Measurements from ENCODE around the gene KCNMA1. TPM values are rescaled to one million over a fixed set of nuclear protein-coding genes. Genes with fewer than 3 reads are reported as not detected.

The KCNMA1 gene
- total RNA-seq, 1 experiment from 2014 or later: 0.45 TPM

GRCh38 chr10:77259171-77259874, 378.3 kb downstream of the KCNMA1 start:
- DNase-seq: no peak
- Mint-ChIP-seq H3K4me3 (ENCODE audit: low read depth, unreplicated experiment) (no peak overlapping the region), H3K9me3 (ENCODE audit: low read depth, unreplicated experiment) (peaks cover 5% of the 10 kb centered on the region), H3K27me3 (ENCODE audit: unreplicated experiment) (peaks cover 26% of the 10 kb centered on the region), H3K4me1 (ENCODE audit: low read depth, unreplicated experiment) (peaks cover 6% of the 10 kb centered on the region), H3K36me3 (ENCODE audit: insufficient read depth, unreplicated experiment) (no peaks in the 10 kb centered on the region), H3K27ac (ENCODE audit: unreplicated experiment) (no peak overlapping the region)
- TF ChIP-seq CTCF (IDR thresholded peaks at IDR 0.05; ENCODE audit: unreplicated experiment): no peak
- CTCF ChIA-PET: no interaction called here
- BruUV-seq (replicated peaks): no TSS peak
- intact Hi-C loops (cut with micrococcal nuclease; ENCODE audit: unreplicated experiment): loop anchor here (10.0 kb wide), 2 partner anchors 245 to 495 kb away; no protein-coding TSS in a partner anchor

- Mint-ChIP-seq H3K36me3 (ENCODE audit: insufficient read depth, unreplicated experiment) (no peaks in the 10 kb centered on the region), H3K4me3 (ENCODE audit: low read depth, unreplicated experiment) (no peak overlapping the region), H3K27me3 (ENCODE audit: unreplicated experiment) (peaks cover 7% of the 10 kb centered on the region), H3K9me3 (ENCODE audit: low read depth, unreplicated experiment) (peaks cover 5% of the 10 kb centered on the region), H3K4me1 (ENCODE audit: low read depth, unreplicated experiment) (no peaks in the 10 kb centered on the region), H3K27ac (ENCODE audit: unreplicated experiment) (no peak overlapping the region)
- intact Hi-C loops (cut with micrococcal nuclease; ENCODE audit: unreplicated experiment): loop anchor here (10.0 kb wide), 2 partner anchors 248 to 498 kb away; no protein-coding TSS in a partner anchor
- TF ChIP-seq CTCF (IDR thresholded peaks at IDR 0.05; ENCODE audit: unreplicated experiment): no peak
- CTCF ChIA-PET: interaction anchor here (0.7 kb wide), 1 partner anchor 73 kb away, joined by 6 read pairs; no protein-coding TSS in a partner anchor
- DNase-seq: no peak
- no TSS peak for BruUV-seq (replicated peaks)
These were observed 381.3 kb downstream of the KCNMA1 start for GRCh38 chr10:77256346-77256745.

- peaks cover 17% of the 10 kb centered on the region for H3K27me3 Mint-ChIP-seq (ENCODE audit: unreplicated experiment)
- DNase-seq: no peak
- no peak for TF ChIP-seq CTCF (IDR thresholded peaks at IDR 0.05; ENCODE audit: unreplicated experiment)
- H3K4me1 Mint-ChIP-seq (ENCODE audit: low read depth, unreplicated experiment): no peaks in the 10 kb centered on the region
- intact Hi-C loops (cut with micrococcal nuclease; ENCODE audit: unreplicated experiment): loop anchor here (5.0 to 10.0 kb wide), 3 partner anchors 139 to 501 kb away; no protein-coding TSS in a partner anchor
- CTCF ChIA-PET: interaction anchor here (0.8 kb wide), 1 partner anchor 88 kb away, joined by 3 read pairs; no protein-coding TSS in a partner anchor
- H3K4me3 Mint-ChIP-seq (ENCODE audit: low read depth, unreplicated experiment): no peak overlapping the region
- peaks cover 5% of the 10 kb centered on the region for H3K9me3 Mint-ChIP-seq (ENCODE audit: low read depth, unreplicated experiment)
- no TSS peak for BruUV-seq (replicated peaks)
- no peak overlapping the region for H3K27ac Mint-ChIP-seq (ENCODE audit: unreplicated experiment)
- H3K36me3 Mint-ChIP-seq (ENCODE audit: insufficient read depth, unreplicated experiment): no peaks in the 10 kb centered on the region
These were observed 384.0 kb downstream of the KCNMA1 start for GRCh38 chr10:77253556-77254064.

DNA sequence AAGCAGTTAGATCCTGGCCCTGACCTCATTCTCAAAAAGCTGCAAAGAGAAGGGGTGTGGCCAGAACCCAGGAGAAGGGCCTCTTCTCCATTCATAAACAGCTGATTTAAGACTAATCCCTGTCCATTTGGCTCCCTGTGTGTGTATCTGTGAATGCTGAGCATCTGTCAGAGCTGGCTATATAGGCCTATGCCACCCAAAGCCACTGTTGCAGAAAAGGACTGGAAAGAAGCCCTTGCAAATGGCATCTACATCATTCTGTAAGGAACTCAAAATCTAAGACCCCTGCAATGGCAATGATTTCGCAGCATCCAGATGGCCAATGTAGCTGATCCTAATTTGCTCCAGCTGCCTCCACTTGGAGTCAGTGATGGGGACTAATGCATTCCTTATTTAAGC, 384.5 kb downstream of the KCNMA1 start:
- TF ChIP-seq CTCF (IDR thresholded peaks at IDR 0.05; ENCODE audit: unreplicated experiment): no peak
- H3K27me3 Mint-ChIP-seq (ENCODE audit: unreplicated experiment): peaks cover 17% of the 10 kb centered on the region
- H3K4me3 Mint-ChIP-seq (ENCODE audit: low read depth, unreplicated experiment): no peak overlapping the region
- BruUV-seq (replicated peaks): no TSS peak
- no peak for DNase-seq
- CTCF ChIA-PET: interaction anchor here (0.7 kb wide), 2 partner anchors 124 to 249 kb away, joined by 3 to 4 read pairs; no protein-coding TSS in a partner anchor
- no peaks in the 10 kb centered on the region for H3K36me3 Mint-ChIP-seq (ENCODE audit: insufficient read depth, unreplicated experiment)
- peaks cover 5% of the 10 kb centered on the region for H3K9me3 Mint-ChIP-seq (ENCODE audit: low read depth, unreplicated experiment)
- no peak overlapping the region for H3K27ac Mint-ChIP-seq (ENCODE audit: unreplicated experiment)
- intact Hi-C loops (cut with micrococcal nuclease; ENCODE audit: unreplicated experiment): loop anchor here (5.0 to 10.0 kb wide), 3 partner anchors 139 to 502 kb away; no protein-coding TSS in a partner anchor
- H3K4me1 Mint-ChIP-seq (ENCODE audit: low read depth, unreplicated experiment): no peaks in the 10 kb centered on the region
